Hindlimb muscle (tissue), 1 donor: Measurements from ENCODE around the gene CSNK2A1. TPM values are rescaled to one million over a fixed set of nuclear protein-coding genes. Genes with fewer than 3 reads are reported as not detected.
A peak's percentile ranks its signal among the peaks of the same experiment; 100 is the strongest.

Experiments
- DNase-seq: peaks from one replicate; pipeline ENCODE4 v3.0.0-alpha.2; 2013
- polyA plus RNA-seq: library from polyadenylated mRNA; unstranded; fragments of 120-200 nt; gene quantifications from one replicate; pipeline ENCODE4 v1.2.1, GENCODE V29; 2013; ENCODE audit not compliant: insufficient read length

The CSNK2A1 gene
- polyA plus RNA-seq, 1 donor: 111 TPM

GRCh38 chr20:445514-446336, 97.9 kb downstream of the CSNK2A1 start:
- no peak for DNase-seq

- no peak for DNase-seq
Observed at GRCh38 chr20:444862-445426, 98.6 kb downstream of the CSNK2A1 start.

- DNase-seq: no peak
Observed at GRCh38 chr20:444117-444516, 99.5 kb downstream of the CSNK2A1 start.

- DNase-seq: no peak
Observed at GRCh38 chr20:443223-443775, 100.3 kb downstream of the CSNK2A1 start.

- no peak for DNase-seq
Observed at GRCh38 chr20:440636-441035, 103.0 kb downstream of the CSNK2A1 start.

- no peak for DNase-seq
Observed at GRCh38 chr20:440148-440547, 103.4 kb downstream of the CSNK2A1 start.

- no peak for DNase-seq
Observed at GRCh38 chr20:438571-439469, 104.8 kb downstream of the CSNK2A1 start.

GRCh38 chr20:437787-438486, 105.7 kb downstream of the CSNK2A1 start:
- DNase-seq: no peak

- no peak for DNase-seq
Observed at GRCh38 chr20:436476-436875, 107.1 kb downstream of the CSNK2A1 start.

- no peak for DNase-seq
Observed at GRCh38 chr20:435558-435957, 108.0 kb downstream of the CSNK2A1 start.

- no peak for DNase-seq
Observed at GRCh38 chr20:434661-435419, 108.8 kb downstream of the CSNK2A1 start.

GRCh38 chr20:434221-434620, 109.4 kb downstream of the CSNK2A1 start:
- DNase-seq: no peak

GRCh38 chr20:433300-433975, 110.2 kb downstream of the CSNK2A1 start:
- no peak for DNase-seq

- DNase-seq: no peak
Observed at GRCh38 chr20:432677-433299, 110.8 kb downstream of the CSNK2A1 start.

- no peak for DNase-seq
Observed at GRCh38 chr20:432208-432607, 111.4 kb downstream of the CSNK2A1 start.

GRCh38 chr20:431012-431904, 112.3 kb downstream of the CSNK2A1 start:
- peak; percentile 45 for DNase-seq

GRCh38 chr20:430091-430999, 113.2 kb downstream of the CSNK2A1 start:
- no peak for DNase-seq

GRCh38 chr20:428658-429200, 114.9 kb downstream of the CSNK2A1 start:
- no peak for DNase-seq
